ENCODE data around the gene TLK2.
"Not testable (repeated sequence)": the region's sequence is repeated elsewhere in the genome, so short reads cannot be mapped to it uniquely, and the experiment has no call there.

DNA sequence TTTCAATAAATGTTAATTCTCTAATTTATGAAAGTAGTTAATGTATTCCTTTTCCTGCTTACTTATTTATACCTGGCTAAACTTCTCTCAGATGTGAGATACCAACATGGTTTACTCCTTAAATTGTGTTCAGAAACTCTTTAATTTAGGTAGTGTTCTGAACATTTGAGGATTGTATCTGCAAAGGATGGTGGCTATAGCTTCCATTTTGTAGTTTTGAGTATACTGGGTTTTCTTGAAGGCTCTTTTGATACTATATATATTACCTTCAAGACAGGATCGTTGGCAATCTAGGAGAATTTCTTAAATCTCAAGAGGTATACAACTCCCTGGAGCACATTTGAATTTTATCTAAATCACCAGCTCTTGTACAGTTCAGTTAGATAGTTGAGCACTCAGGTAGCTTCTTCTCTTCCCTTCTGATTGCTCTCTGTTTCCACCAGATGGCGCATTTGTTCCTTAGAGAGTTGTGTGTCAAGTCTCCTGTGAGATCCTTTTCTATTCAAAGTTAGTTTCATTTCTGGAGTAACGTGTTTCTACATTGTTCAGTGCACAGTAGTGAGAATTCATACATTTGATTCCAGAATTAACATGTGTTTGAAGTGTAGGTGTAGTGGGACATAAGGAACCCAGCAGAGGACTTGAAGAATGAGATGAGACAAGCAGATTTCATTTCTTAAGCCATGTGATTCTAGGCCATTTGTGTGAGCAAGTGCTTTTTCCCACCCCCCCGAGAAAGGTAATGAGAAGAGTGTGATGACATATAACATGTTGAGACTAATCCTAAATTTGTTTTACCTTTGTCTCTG lies 74.4 kb downstream of the TLK2 start:
- not testable (repeated sequence) for TF ChIP-seq EZH2phosphoT487 (IDR thresholded peaks at IDR 0.05; ENCODE audit: borderline replicate concordance, low read depth, low read length)
- TF ChIP-seq, protein P1, sequence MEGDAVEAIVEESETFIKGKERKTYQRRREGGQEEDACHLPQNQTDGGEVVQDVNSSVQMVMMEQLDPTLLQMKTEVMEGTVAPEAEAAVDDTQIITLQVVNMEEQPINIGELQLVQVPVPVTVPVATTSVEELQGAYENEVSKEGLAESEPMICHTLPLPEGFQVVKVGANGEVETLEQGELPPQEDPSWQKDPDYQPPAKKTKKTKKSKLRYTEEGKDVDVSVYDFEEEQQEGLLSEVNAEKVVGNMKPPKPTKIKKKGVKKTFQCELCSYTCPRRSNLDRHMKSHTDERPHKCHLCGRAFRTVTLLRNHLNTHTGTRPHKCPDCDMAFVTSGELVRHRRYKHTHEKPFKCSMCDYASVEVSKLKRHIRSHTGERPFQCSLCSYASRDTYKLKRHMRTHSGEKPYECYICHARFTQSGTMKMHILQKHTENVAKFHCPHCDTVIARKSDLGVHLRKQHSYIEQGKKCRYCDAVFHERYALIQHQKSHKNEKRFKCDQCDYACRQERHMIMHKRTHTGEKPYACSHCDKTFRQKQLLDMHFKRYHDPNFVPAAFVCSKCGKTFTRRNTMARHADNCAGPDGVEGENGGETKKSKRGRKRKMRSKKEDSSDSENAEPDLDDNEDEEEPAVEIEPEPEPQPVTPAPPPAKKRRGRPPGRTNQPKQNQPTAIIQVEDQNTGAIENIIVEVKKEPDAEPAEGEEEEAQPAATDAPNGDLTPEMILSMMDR (conservative IDR thresholded peaks at IDR 0.05; ENCODE audit: low read length), result peak; percentile 72

All from OCI-LY7 (cell line).